ENCODE results near the gene NCR3LG1.

- no peak for TF ChIP-seq CTCF (IDR thresholded peaks at IDR 0.05; ENCODE audit: low read depth, low read length)
- no peak for TF ChIP-seq MYC (IDR thresholded peaks at IDR 0.05; ENCODE audit: low read depth, low read length)
- TF ChIP-seq POLR2A (IDR thresholded peaks at IDR 0.05; ENCODE audit: extremely low read depth, insufficient read length), result no peak
These were observed 59.8 kb downstream of the NCR3LG1 start for GRCh38 chr11:17411418-17411817.

Measured in NB4 (cell line).